IMR-90 (cell line): Measurements from ENCODE around the gene PIP5K1B. TPM values are rescaled to one million over a fixed set of nuclear protein-coding genes. Genes with fewer than 3 reads are reported as not detected.

ENCODE experiments used
- ATAC-seq: fragments of 200-7000 bp; cut with Tn5 transposase; 2 replicates; pipeline ENCODE4 v1.9.1; 2020; ENCODE audit warnings: low read depth, mild to moderate bottlenecking, moderate library complexity
- BruUV-seq: library from RNA; stranded (reverse); fragments of 400-500 nt; replicated peaks from 2 replicates; lab custom pipeline; 2021; lab: Mats Ljungman, UMichigan
- CTCF ChIA-PET: fragments of 300-600 bp; formaldehyde crosslinking; extraction: SDS; loops from one replicate; lab custom pipeline; 2021; ENCODE audit warnings: antibody characterized with exemption; lab: Yijun Ruan, JAX
- POLR2A ChIA-PET: fragments of 300-600 bp; sonication (Branson Sonifier 250); formaldehyde crosslinking; loops from one replicate; lab custom pipeline; 2022; ENCODE audit warnings: antibody characterized with exemption; ENCODE audit not compliant: unreplicated experiment; lab: Charles Lee
- DNase-seq: peaks from one replicate; pipeline ENCODE4 v3.0.0; 2013
- H2AFZ ChIP-seq: replicated peaks from 2 replicates; pipeline ENCODE3; 2013; ENCODE audit warnings: low read length, mild to moderate bottlenecking; ENCODE audit not compliant: poor library complexity
- H2AK5ac ChIP-seq: 2 replicates; pipeline ENCODE4 v1.6.1; 2013; ENCODE audit warnings: low read depth, low read length, inconsistent platforms
- H2AK9ac ChIP-seq: replicated peaks from 2 replicates; pipeline ENCODE3; 2013; ENCODE audit warnings: mild to moderate bottlenecking, low read depth, low read length, moderate library complexity; ENCODE audit not compliant: poor library complexity
- H2BK120ac ChIP-seq: 2 replicates; pipeline ENCODE4 v1.6.1; 2013; ENCODE audit warnings: low read depth, low read length, inconsistent platforms
- H2BK15ac ChIP-seq: 3 replicates; pipeline ENCODE4 v1.6.1; 2013; ENCODE audit warnings: low read depth, low read length, inconsistent platforms
- H2BK20ac ChIP-seq: 2 replicates; pipeline ENCODE4 v1.6.1; 2013; ENCODE audit warnings: low read depth, mild to moderate bottlenecking, inconsistent platforms, low read length, moderate library complexity
- H2BK5ac ChIP-seq: 2 replicates; pipeline ENCODE4 v1.6.1; 2013; ENCODE audit warnings: mild to moderate bottlenecking, low read depth, low read length, inconsistent platforms; ENCODE audit not compliant: poor library complexity, severe bottlenecking
- H3K14ac ChIP-seq: replicated peaks from 2 replicates; pipeline ENCODE4 v1.6.1; 2013; ENCODE audit warnings: low read depth, low read length, inconsistent platforms
- H3K18ac ChIP-seq: 2 replicates; pipeline ENCODE4 v1.6.1; 2013; ENCODE audit warnings: low read depth, low read length, control low read depth
- H3K23ac ChIP-seq: 2 replicates; pipeline ENCODE4 v1.6.1; 2013; ENCODE audit warnings: low read depth, low read length, inconsistent platforms
- H3K27ac ChIP-seq: 2 replicates; pipeline ENCODE4 v1.5.1; 2013; ENCODE audit warnings: mild to moderate bottlenecking, control low read depth, low read length; ENCODE audit not compliant: insufficient read depth
- H3K27me3 ChIP-seq: 2 replicates; pipeline ENCODE4 v1.6.1; 2013; ENCODE audit warnings: low read length; ENCODE audit not compliant: control insufficient read depth, insufficient read depth
- H3K36me3 ChIP-seq: 2 replicates; pipeline ENCODE4 v1.6.1; 2013; ENCODE audit warnings: low read length, mixed read lengths; ENCODE audit not compliant: control insufficient read depth, insufficient read depth
- H3K4ac ChIP-seq: 2 replicates; pipeline ENCODE4 v1.6.1; 2013; ENCODE audit warnings: low read depth, low read length, inconsistent platforms
- H3K4me1 ChIP-seq: 2 replicates; pipeline ENCODE4 v1.6.1; 2013; ENCODE audit warnings: low read length, mixed read lengths; ENCODE audit not compliant: control insufficient read depth, insufficient read depth
- H3K4me2 ChIP-seq: 2 replicates; pipeline ENCODE4 v1.6.1; 2013; ENCODE audit warnings: low read depth, mild to moderate bottlenecking, control low read depth, low read length, moderate library complexity
- H3K4me3 ChIP-seq: 2 replicates; pipeline ENCODE4 v1.5.1; 2013; ENCODE audit warnings: low read depth, mild to moderate bottlenecking, control low read depth, low read length, moderate library complexity; ENCODE audit not compliant: insufficient read depth
- H3K56ac ChIP-seq: 2 replicates; pipeline ENCODE4 v1.6.1; 2013; ENCODE audit warnings: low read length, inconsistent platforms; ENCODE audit not compliant: insufficient read depth; ENCODE audit errors: extremely low read depth
- H3K79me1 ChIP-seq, 2 experiments: 2 replicates each; pipeline ENCODE4 v1.6.1; 2013; ENCODE audit warnings: low read length in 2 of 2, inconsistent platforms in 1 of 2, low read depth in 1 of 2
- H3K9ac ChIP-seq: 2 replicates; pipeline ENCODE4 v1.6.1; 2013; ENCODE audit warnings: low read depth, low read length, control low read depth
- H3K9me1 ChIP-seq: 2 replicates; pipeline ENCODE4 v1.6.1; 2013; ENCODE audit warnings: low read length, inconsistent platforms; ENCODE audit not compliant: insufficient read depth
- H3K9me3 ChIP-seq: 2 replicates; pipeline ENCODE4 v1.6.1; 2013; ENCODE audit warnings: low read length; ENCODE audit not compliant: control insufficient read depth, insufficient read depth
- H4K20me1 ChIP-seq: 2 replicates; pipeline ENCODE4 v1.6.1; 2013; ENCODE audit warnings: low read length, inconsistent platforms; ENCODE audit not compliant: insufficient read depth
- H4K5ac ChIP-seq: 2 replicates; pipeline ENCODE4 v1.6.1; 2013; ENCODE audit warnings: mild to moderate bottlenecking, low read depth, low read length, control low read depth
- H4K8ac ChIP-seq, 2 experiments: 2 replicates each; pipeline ENCODE4 v1.6.1; 2013; ENCODE audit warnings: low read depth in 2 of 2, low read length in 2 of 2, control low read depth in 1 of 2, inconsistent platforms in 1 of 2
- H4K91ac ChIP-seq: 2 replicates; pipeline ENCODE4 v1.6.1; 2013; ENCODE audit warnings: low read depth, low read length, inconsistent platforms; ENCODE audit not compliant: insufficient read depth
- NFE2L2 ChIP-seq: fragments of 150-350 bp; IDR thresholded peaks from 2 replicates; pipeline ENCODE4 v1.6.1; 2016; ENCODE audit warnings: low read depth, mild to moderate bottlenecking, low read length
- RFX5 ChIP-seq: IDR thresholded peaks from 2 replicates; pipeline ENCODE4 v1.8.0; 2012; ENCODE audit warnings: low read depth, mild to moderate bottlenecking, low read length, moderate library complexity
- WGBS, 2 experiments: methylation state at CpG; one replicate each; pipeline versions ENCODE4 v1.1.5 to v1.1.7; 2013; ENCODE audit warnings: missing lambda C conversion rate in 2 of 2; ENCODE audit not compliant: insufficient read length in 1 of 2; ENCODE audit errors: extremely low coverage in 2 of 2; 5-methylcytosine and 5-hydroxymethylcytosine counted together
- dilution Hi-C: fragments of 300-500 bp; cut with HindIII; formaldehyde crosslinking; loops from one replicate; pipeline ENCODE4 v1.14.3; 2018; ENCODE audit warnings: low sequenced_read_pairs; ENCODE audit not compliant: unreplicated experiment
- in situ Hi-C: fragments of 300-500 bp; cut with MboI; formaldehyde crosslinking; loops from 3 replicates; pipeline ENCODE4 v1.14.3; 2019; ENCODE audit warnings: low sequenced_read_pairs, inconsistent platforms, mixed read lengths
- intact Hi-C: fragments of 100-400 bp; cut with micrococcal nuclease; formaldehyde crosslinking; loops from 2 replicates; pipeline ENCODE4 v1.10.0; 2022
- polyA plus RNA-seq, 3 experiments: library from polyadenylated mRNA; depleted of rRNA; stranded (reverse); fragments of >200 nt; gene quantifications; 2 replicates each; pipeline ENCODE4 v1.2.3, GENCODE V29; 2012; ENCODE audit warnings: low replicate concordance in 1 of 3
- total RNA-seq: library from RNA; depleted of rRNA; stranded (reverse); fragments of >200 nt; gene quantifications from 2 replicates; pipeline ENCODE4 v1.2.3, GENCODE V29; 2012

The PIP5K1B gene
- total and polyA plus RNA-seq, 2 of the 4 experiments (the other 2 are of a cell fraction): not detected

- in situ Hi-C loops (no loop called here), dilution Hi-C loops (no loop called here), intact Hi-C loops (loop anchor here (10.0 kb wide), 1 partner anchor 318 kb away; no protein-coding TSS in a partner anchor)
- Histone ChIP-seq H2AFZ (peak overlapping the region; percentile 14), H2BK20ac (no peak overlapping the region), H3K4me3 (no peak overlapping the region), H2AK9ac (no peak overlapping the region), H3K4ac (no peak overlapping the region), H2BK120ac (no peak overlapping the region), H3K79me1 (no peaks in the 10 kb centered on the region), H3K56ac (no peak overlapping the region), H4K20me1 (no peaks in the 10 kb centered on the region), H4K8ac (no peak overlapping the region), H2BK15ac (no peak overlapping the region), H2AK5ac (no peak overlapping the region), H3K9me1 (no peaks in the 10 kb centered on the region), H3K27ac (no peak overlapping the region), H4K91ac (no peak overlapping the region), H3K27me3 (peaks cover 29% of the 10 kb centered on the region), H3K9ac (no peak overlapping the region), H2BK5ac (no peak overlapping the region), H3K36me3 (no peaks in the 10 kb centered on the region), H4K5ac (no peak overlapping the region), H3K9me3 (no peaks in the 10 kb centered on the region), H3K14ac (no peak overlapping the region), H3K23ac (no peak overlapping the region), H3K18ac (no peak overlapping the region), H3K4me1 (no peaks in the 10 kb centered on the region), H3K4me2 (no peak overlapping the region)
- DNase-seq (no peak), ATAC-seq (no peak)
- ChIA-PET CTCF (no interaction called here), POLR2A (no interaction called here)
- no TSS peak for BruUV-seq
- TF ChIP-seq RFX5 (no peak), NFE2L2 (no peak)
- WGBS, 2 experiments: 6% methylated on average over 2 of the region's 19 CpGs; no CpG with 5 or more reads in 1 of the 2 experiments
These were observed 1.5 kb downstream of the PIP5K1B start for GRCh38 chr9:68706363-68707201.
